Neural cell (in vitro differentiated cells): Measurements from ENCODE around the gene IKZF1. TPM values are rescaled to one million over a fixed set of nuclear protein-coding genes. Genes with fewer than 3 reads are reported as not detected.

Source experiments
- H2AFZ ChIP-seq: fragments of 200-600, 300-800 bp; sonication (generic), shearing (Covaris generic); 2 replicates; pipeline ENCODE4 v1.6.0; 2014; ENCODE audit warnings: low read depth, mild to moderate bottlenecking, antibody characterized with exemption, low read length, moderate library complexity
- H3F3A ChIP-seq: fragments of 200-600 bp; shearing (Covaris generic); 2 replicates; pipeline ENCODE4 v1.6.1; 2016; ENCODE audit warnings: mild to moderate bottlenecking, moderate library complexity, mixed read lengths, antibody characterized with exemption, low read length; ENCODE audit not compliant: insufficient read depth, poor library complexity, severe bottlenecking
- H3K27ac ChIP-seq: fragments of 200-600, 300-800 bp; sonication (generic), shearing (Covaris generic); 2 replicates; pipeline ENCODE4 v1.5.1; 2014; ENCODE audit warnings: mild to moderate bottlenecking, low read length, moderate library complexity
- H3K27me3 ChIP-seq: fragments of 300-800, 200-600 bp; sonication (generic), shearing (Covaris generic); 2 replicates; pipeline ENCODE4 v1.6.0; 2014; ENCODE audit warnings: mild to moderate bottlenecking, low read depth, low read length, moderate library complexity; ENCODE audit not compliant: insufficient read depth
- H3K36me3 ChIP-seq: fragments of 300-800, 200-600 bp; sonication (generic), shearing (Covaris generic); 2 replicates; pipeline ENCODE4 v1.5.1; 2014; ENCODE audit warnings: mild to moderate bottlenecking, antibody characterized with exemption, low read length, moderate library complexity; ENCODE audit not compliant: insufficient read depth
- H3K4me2 ChIP-seq: fragments of 300-800, 200-600 bp; sonication (generic), shearing (Covaris generic); 2 replicates; pipeline ENCODE4 v1.6.0; 2014; ENCODE audit warnings: mild to moderate bottlenecking, low read length
- H3K4me3 ChIP-seq: fragments of 300-800, 200-600 bp; sonication (generic), shearing (Covaris generic); 2 replicates; pipeline ENCODE4 v1.5.1; 2014; ENCODE audit warnings: mild to moderate bottlenecking, low read length, moderate library complexity
- H3K79me2 ChIP-seq: fragments of 200-600 bp; shearing (Covaris generic); replicated peaks from 2 replicates; pipeline ENCODE4 v1.6.0; 2014; ENCODE audit warnings: mild to moderate bottlenecking, low read length, moderate library complexity; ENCODE audit not compliant: insufficient read depth
- H3K9ac ChIP-seq: fragments of 300-800, 200-600 bp; sonication (generic), shearing (Covaris generic); 2 replicates; pipeline ENCODE4 v1.6.1; 2016; ENCODE audit warnings: mild to moderate bottlenecking, low read length, mixed read lengths
- H3K9me2 ChIP-seq: fragments of 200-600 bp; shearing (Covaris generic); 2 replicates; pipeline ENCODE4 v1.6.1; 2016; ENCODE audit warnings: mild to moderate bottlenecking, low read length, mixed read lengths; ENCODE audit not compliant: insufficient read depth
- H3K9me3 ChIP-seq: fragments of 200-600, 300-800 bp; sonication (generic), shearing (Covaris generic); 2 replicates; pipeline ENCODE4 v1.6.1; 2016; ENCODE audit warnings: mild to moderate bottlenecking, mixed run types, low read length, moderate library complexity, mixed read lengths
- H4K20me1 ChIP-seq: fragments of 200-600 bp; shearing (Covaris generic); 2 replicates; pipeline ENCODE4 v1.6.1; 2016; ENCODE audit warnings: mild to moderate bottlenecking, mixed run types; ENCODE audit not compliant: insufficient read depth
- EP300 ChIP-seq: fragments of 450-650 bp; conservative IDR thresholded peaks from 2 replicates; pipeline ENCODE4 v1.6.1; 2014; ENCODE audit warnings: antibody characterized with exemption, mild to moderate bottlenecking, moderate library complexity; ENCODE audit not compliant: poor library complexity, severe bottlenecking
- EZH2 ChIP-seq: fragments of 200-600, 300-800 bp; shearing (Covaris generic), sonication (generic); IDR thresholded peaks from 2 replicates; pipeline ENCODE4 v1.6.1; 2014; ENCODE audit warnings: antibody characterized with exemption, low read length, borderline replicate concordance, mild to moderate bottlenecking; ENCODE audit not compliant: insufficient read depth, poor library complexity, severe bottlenecking
- MXI1 ChIP-seq: fragments of 450-650 bp; conservative IDR thresholded peaks from 2 replicates; pipeline ENCODE4 v1.6.1; 2014; ENCODE audit warnings: antibody characterized with exemption, mild to moderate bottlenecking; ENCODE audit not compliant: poor library complexity, severe bottlenecking
- POLR2AphosphoS5 ChIP-seq: IDR thresholded peaks from 2 replicates; pipeline ENCODE4 v1.6.1; 2012
- RAD21 ChIP-seq: fragments of 450-650 bp; conservative IDR thresholded peaks from 2 replicates; pipeline ENCODE4 v1.6.1; 2014; ENCODE audit warnings: antibody characterized with exemption, mild to moderate bottlenecking, moderate library complexity
- SMC3 ChIP-seq: fragments of 450-650 bp; conservative IDR thresholded peaks from 2 replicates; pipeline ENCODE4 v1.6.1; 2014; ENCODE audit warnings: antibody characterized with exemption, mild to moderate bottlenecking, moderate library complexity; ENCODE audit not compliant: poor library complexity
- TAF1 ChIP-seq: IDR thresholded peaks from 2 replicates; pipeline ENCODE4 v1.6.1; 2012; ENCODE audit warnings: low read depth
- polyA plus RNA-seq: library from polyadenylated mRNA; depleted of rRNA; stranded (reverse); fragments of >200 nt; gene quantifications from 2 replicates; pipeline ENCODE4 v1.2.3, GENCODE V29; 2014
- TF ChIP-seq, protein P1 (sequence below): fragments of 450-650 bp; IDR thresholded peaks from 2 replicates; pipeline ENCODE4 v1.5.1; 2014; ENCODE audit warnings: antibody characterized with exemption, mild to moderate bottlenecking, moderate library complexity; ENCODE audit not compliant: poor library complexity, severe bottlenecking
- TF ChIP-seq, protein P2 (sequence below): IDR thresholded peaks from 2 replicates; pipeline ENCODE4 v1.6.1; 2012; ENCODE audit warnings: borderline replicate concordance

Gene IKZF1
- polyA plus RNA-seq, 1 donor from 2014 or later, result 0.24 TPM

DNA sequence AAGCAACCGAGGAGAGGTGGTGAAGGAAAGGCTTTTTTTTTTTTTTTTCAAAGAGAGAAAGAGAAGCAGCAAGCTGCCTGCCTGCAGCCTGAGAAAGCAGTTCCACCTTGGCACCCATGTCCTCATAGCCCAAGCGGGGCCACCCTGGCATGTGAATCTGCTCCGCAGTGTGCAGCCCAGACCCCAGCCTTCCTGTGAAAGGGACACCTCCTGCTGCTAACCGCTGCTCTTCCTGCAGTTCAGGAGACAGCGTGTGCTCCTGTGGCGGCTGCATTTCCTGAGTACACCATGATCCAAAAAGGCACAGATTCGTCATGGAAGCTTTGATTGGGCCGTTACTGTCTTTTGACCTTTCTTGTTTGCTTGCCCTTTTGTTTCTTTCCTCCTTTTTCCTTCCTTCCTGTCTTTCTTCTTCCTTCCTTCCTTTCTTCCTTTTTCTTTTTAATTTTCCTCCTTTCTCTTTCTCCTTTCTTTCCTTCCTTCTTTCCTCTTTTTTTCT, 38.1 kb downstream of the IKZF1 start:
- no peaks in the 10 kb centered on the region for H3K27me3 ChIP-seq
- no peaks in the 10 kb centered on the region for H4K20me1 ChIP-seq
- no peaks in the 10 kb centered on the region for H3K9me3 ChIP-seq
- H2AFZ ChIP-seq, result no peak overlapping the region
- H3K36me3 ChIP-seq, result no peaks in the 10 kb centered on the region
- no peak overlapping the region for H3K27ac ChIP-seq
- H3K4me3 ChIP-seq, result no peak overlapping the region
- no peak overlapping the region for H3K9ac ChIP-seq
- no peak overlapping the region for H3K4me2 ChIP-seq
- H3K9me2 ChIP-seq, result no peaks in the 10 kb centered on the region
- TF ChIP-seq, protein P1, sequence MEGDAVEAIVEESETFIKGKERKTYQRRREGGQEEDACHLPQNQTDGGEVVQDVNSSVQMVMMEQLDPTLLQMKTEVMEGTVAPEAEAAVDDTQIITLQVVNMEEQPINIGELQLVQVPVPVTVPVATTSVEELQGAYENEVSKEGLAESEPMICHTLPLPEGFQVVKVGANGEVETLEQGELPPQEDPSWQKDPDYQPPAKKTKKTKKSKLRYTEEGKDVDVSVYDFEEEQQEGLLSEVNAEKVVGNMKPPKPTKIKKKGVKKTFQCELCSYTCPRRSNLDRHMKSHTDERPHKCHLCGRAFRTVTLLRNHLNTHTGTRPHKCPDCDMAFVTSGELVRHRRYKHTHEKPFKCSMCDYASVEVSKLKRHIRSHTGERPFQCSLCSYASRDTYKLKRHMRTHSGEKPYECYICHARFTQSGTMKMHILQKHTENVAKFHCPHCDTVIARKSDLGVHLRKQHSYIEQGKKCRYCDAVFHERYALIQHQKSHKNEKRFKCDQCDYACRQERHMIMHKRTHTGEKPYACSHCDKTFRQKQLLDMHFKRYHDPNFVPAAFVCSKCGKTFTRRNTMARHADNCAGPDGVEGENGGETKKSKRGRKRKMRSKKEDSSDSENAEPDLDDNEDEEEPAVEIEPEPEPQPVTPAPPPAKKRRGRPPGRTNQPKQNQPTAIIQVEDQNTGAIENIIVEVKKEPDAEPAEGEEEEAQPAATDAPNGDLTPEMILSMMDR, result no peak
- TF ChIP-seq, protein P2, sequence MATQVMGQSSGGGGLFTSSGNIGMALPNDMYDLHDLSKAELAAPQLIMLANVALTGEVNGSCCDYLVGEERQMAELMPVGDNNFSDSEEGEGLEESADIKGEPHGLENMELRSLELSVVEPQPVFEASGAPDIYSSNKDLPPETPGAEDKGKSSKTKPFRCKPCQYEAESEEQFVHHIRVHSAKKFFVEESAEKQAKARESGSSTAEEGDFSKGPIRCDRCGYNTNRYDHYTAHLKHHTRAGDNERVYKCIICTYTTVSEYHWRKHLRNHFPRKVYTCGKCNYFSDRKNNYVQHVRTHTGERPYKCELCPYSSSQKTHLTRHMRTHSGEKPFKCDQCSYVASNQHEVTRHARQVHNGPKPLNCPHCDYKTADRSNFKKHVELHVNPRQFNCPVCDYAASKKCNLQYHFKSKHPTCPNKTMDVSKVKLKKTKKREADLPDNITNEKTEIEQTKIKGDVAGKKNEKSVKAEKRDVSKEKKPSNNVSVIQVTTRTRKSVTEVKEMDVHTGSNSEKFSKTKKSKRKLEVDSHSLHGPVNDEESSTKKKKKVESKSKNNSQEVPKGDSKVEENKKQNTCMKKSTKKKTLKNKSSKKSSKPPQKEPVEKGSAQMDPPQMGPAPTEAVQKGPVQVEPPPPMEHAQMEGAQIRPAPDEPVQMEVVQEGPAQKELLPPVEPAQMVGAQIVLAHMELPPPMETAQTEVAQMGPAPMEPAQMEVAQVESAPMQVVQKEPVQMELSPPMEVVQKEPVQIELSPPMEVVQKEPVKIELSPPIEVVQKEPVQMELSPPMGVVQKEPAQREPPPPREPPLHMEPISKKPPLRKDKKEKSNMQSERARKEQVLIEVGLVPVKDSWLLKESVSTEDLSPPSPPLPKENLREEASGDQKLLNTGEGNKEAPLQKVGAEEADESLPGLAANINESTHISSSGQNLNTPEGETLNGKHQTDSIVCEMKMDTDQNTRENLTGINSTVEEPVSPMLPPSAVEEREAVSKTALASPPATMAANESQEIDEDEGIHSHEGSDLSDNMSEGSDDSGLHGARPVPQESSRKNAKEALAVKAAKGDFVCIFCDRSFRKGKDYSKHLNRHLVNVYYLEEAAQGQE, result no peak
- TF ChIP-seq RAD21, result no peak
- TF ChIP-seq MXI1, result no peak
- no peak for TF ChIP-seq TAF1
- no peak for TF ChIP-seq EZH2
- TF ChIP-seq EP300, result no peak
- TF ChIP-seq POLR2AphosphoS5, result no peak
- no peak for TF ChIP-seq SMC3
- no peaks in the 10 kb centered on the region for H3F3A ChIP-seq
- no peaks in the 10 kb centered on the region for H3K79me2 ChIP-seq

DNA sequence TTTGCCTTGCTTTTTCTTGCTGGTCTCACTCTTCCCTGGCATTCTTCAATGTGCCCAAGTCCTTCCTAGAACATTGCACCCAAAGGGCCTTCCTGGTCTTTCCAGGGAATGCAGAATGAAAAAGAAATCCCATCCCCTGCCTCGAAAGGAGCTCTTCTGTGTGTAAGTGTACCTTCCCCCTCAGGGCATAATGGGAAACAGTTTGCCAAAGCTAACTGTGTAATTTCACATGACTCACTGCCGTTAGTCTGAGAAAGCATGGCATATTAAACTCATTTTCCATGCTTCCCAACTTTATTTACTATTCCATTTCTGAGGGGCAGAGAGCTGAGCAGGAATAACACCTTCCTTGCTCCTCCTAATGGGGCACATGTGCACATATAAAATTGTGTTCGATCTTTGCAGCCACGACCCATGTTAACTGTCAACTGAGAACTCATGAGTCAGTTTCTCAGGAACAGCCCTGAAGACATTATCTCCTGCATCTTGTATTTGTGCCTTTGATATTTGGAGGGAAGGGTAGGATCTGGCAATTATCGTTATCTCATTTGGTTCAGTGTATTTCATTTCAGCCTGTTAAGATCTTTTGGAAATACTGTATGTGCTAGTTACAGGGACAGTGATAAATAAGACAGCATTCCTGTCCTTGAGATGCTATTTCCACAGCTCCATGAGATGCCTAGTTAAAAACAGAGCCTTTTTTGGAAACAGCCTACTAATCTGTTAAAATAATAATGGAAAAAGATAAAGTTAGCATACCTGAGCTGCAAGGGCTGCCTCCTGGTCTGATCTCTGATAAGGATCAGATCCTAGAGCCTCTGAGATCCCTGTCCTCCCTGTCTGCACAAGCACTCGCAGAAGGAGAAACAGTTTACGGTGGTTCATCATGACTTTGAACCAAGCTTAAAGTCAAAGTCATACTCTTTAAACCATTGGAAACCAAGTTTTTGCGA, 42.3 kb downstream of the IKZF1 start:
- no peak overlapping the region for H3K9ac ChIP-seq
- no peaks in the 10 kb centered on the region for H3K27me3 ChIP-seq
- no peak overlapping the region for H3K4me3 ChIP-seq
- H3K9me3 ChIP-seq, result no peaks in the 10 kb centered on the region
- H3K9me2 ChIP-seq, result no peaks in the 10 kb centered on the region
- no peak overlapping the region for H2AFZ ChIP-seq
- H3F3A ChIP-seq, result no peaks in the 10 kb centered on the region
- H4K20me1 ChIP-seq, result no peaks in the 10 kb centered on the region
- H3K27ac ChIP-seq, result no peak overlapping the region
- TF ChIP-seq MXI1 (no peak), TAF1 (no peak), SMC3 (no peak), EP300 (no peak), POLR2AphosphoS5 (no peak), RAD21 (no peak), EZH2 (no peak)
- TF ChIP-seq, protein P2, result no peak
- TF ChIP-seq, protein P1, result no peak
- H3K36me3 ChIP-seq, result no peaks in the 10 kb centered on the region
- H3K4me2 ChIP-seq, result no peak overlapping the region
- H3K79me2 ChIP-seq, result no peaks in the 10 kb centered on the region
